ENCODE data around the gene RPS6KC1. TPM values are rescaled to one million over a fixed set of nuclear protein-coding genes. Genes with fewer than 3 reads are reported as not detected.

Gene RPS6KC1
- total and polyA plus RNA-seq, 2 of the 4 experiments (the other 2 are of a cell fraction): 7.9 to 23.7 TPM

- Histone ChIP-seq H2AFZ (replicated peaks; ENCODE audit: low read length, poor library complexity) (no peak overlapping the region), H2AK5ac (ENCODE audit: low read depth, low read length) (no peak overlapping the region), H3K9me1 (ENCODE audit: insufficient read depth, low read length) (no peaks in the 10 kb centered on the region), H3K4ac (ENCODE audit: low read depth, low read length) (no peak overlapping the region), H4K8ac (ENCODE audit: low read depth in 2 of 2, low read length in 2 of 2) (no peak overlapping the region), H3K9me3 (ENCODE audit: control insufficient read depth, insufficient read depth, low read length) (peaks cover 2% of the 10 kb centered on the region; the same call in 1 of the 2 replicates), H4K5ac (ENCODE audit: low read depth, low read length) (no peak overlapping the region), H3K4me3 (ENCODE audit: insufficient read depth, low read depth, low read length) (no peak overlapping the region), H3K79me1 (ENCODE audit: low read depth in 1 of 2, low read length in 2 of 2) (peaks cover under 1 to 4% of the 10 kb centered on the region in 2 experiments; a peak in 1 of 4 replicates), H3K4me2 (ENCODE audit: low read depth, low read length) (no peak overlapping the region), H3K27ac (ENCODE audit: insufficient read depth, low read length) (no peak overlapping the region), H3K36me3 (ENCODE audit: control insufficient read depth, insufficient read depth, low read length) (peaks cover 1% of the 10 kb centered on the region; the same call in 1 of the 2 replicates), H2AK9ac (replicated peaks; ENCODE audit: low read depth, low read length, poor library complexity) (no peak overlapping the region), H2BK5ac (ENCODE audit: low read depth, low read length, poor library complexity, severe bottlenecking) (no peak overlapping the region), H3K9ac (ENCODE audit: low read depth, low read length) (no peak overlapping the region), H2BK120ac (ENCODE audit: low read depth, low read length) (no peak overlapping the region), H3K14ac (replicated peaks; ENCODE audit: low read depth, low read length) (no peak overlapping the region), H4K20me1 (ENCODE audit: insufficient read depth, low read length) (no peaks in the 10 kb centered on the region), H3K4me1 (ENCODE audit: control insufficient read depth, insufficient read depth, low read length) (no peaks in the 10 kb centered on the region), H3K18ac (ENCODE audit: low read depth, low read length) (no peak overlapping the region), H2BK15ac (ENCODE audit: low read depth, low read length) (no peak overlapping the region), H3K56ac (ENCODE audit: extremely low read depth, insufficient read depth, low read length) (no peak overlapping the region), H4K91ac (ENCODE audit: insufficient read depth, low read depth, low read length) (no peak overlapping the region), H3K27me3 (ENCODE audit: control insufficient read depth, insufficient read depth, low read length) (no peaks in the 10 kb centered on the region), H2BK20ac (ENCODE audit: low read depth, low read length) (no peak overlapping the region), H3K23ac (ENCODE audit: low read depth, low read length) (no peak overlapping the region)
- BruUV-seq (replicated peaks): no TSS peak
- CTCF ChIA-PET: no interaction called here
- no peak for ATAC-seq (ENCODE audit: low read depth)
- no CpG with 5 or more reads among the region's 3 CpGs for WGBS, 2 experiments (ENCODE audit: extremely low coverage in 2 of 2, insufficient read length in 1 of 2)
- in situ Hi-C loops (cut with MboI; ENCODE audit: low sequenced_read_pairs): no loop called here
- intact Hi-C loops (cut with micrococcal nuclease): no loop called here
- no peak for DNase-seq
- POLR2A ChIA-PET (ENCODE audit: unreplicated experiment): no interaction called here
- 0 out of 2 replicates have a peak, but pooled peaks have one; percentile 2 for TF ChIP-seq CEBPB (IDR thresholded peaks at IDR 0.05; ENCODE audit: low read depth, low read length)
- TF ChIP-seq RCOR1 (IDR thresholded peaks at IDR 0.05; ENCODE audit: insufficient replicate concordance, low read length): no peak
- dilution Hi-C loops (cut with HindIII; ENCODE audit: low sequenced_read_pairs, unreplicated experiment): no loop called here
Measured at GRCh38 chr1:213163278-213163711, 112.3 kb downstream of the RPS6KC1 start.
